GM18508 (cell line): ENCODE results near the gene RARRES2.

ENCODE experiments used
- ATAC-seq: cut with Tn5 transposase; IDR thresholded peaks from one replicate; pipeline ENCODE4 v1.9.1; 2021; ENCODE audit warnings: moderate number of reproducible peaks; ENCODE audit not compliant: insufficient read depth, unreplicated experiment

RARRES2 gene

GRCh38 chr7:150363872-150364271 is 22.4 kb upstream of the RARRES2 start:
- no peak for ATAC-seq

GRCh38 chr7:150363370-150363769 is 21.9 kb upstream of the RARRES2 start:
- no peak for ATAC-seq

GRCh38 chr7:150361807-150362621 is 20.6 kb upstream of the RARRES2 start:
- ATAC-seq = no peak

- ATAC-seq = no peak
Observed at GRCh38 chr7:150361402-150361801, 20.0 kb upstream of the RARRES2 start.

GRCh38 chr7:150360363-150361058 is 19.1 kb upstream of the RARRES2 start:
- no peak for ATAC-seq

GRCh38 chr7:150359622-150360362 is 18.4 kb upstream of the RARRES2 start:
- no peak for ATAC-seq

- ATAC-seq = no peak
Observed at GRCh38 chr7:150358988-150359621, 17.7 kb upstream of the RARRES2 start.

- ATAC-seq = no peak
Observed at GRCh38 chr7:150358433-150358832, 17.0 kb upstream of the RARRES2 start.

GRCh38 chr7:150357771-150358427 is 16.5 kb upstream of the RARRES2 start:
- ATAC-seq = no peak

GRCh38 chr7:150357270-150357669 is 15.8 kb upstream of the RARRES2 start:
- ATAC-seq = no peak

GRCh38 chr7:150356265-150356897 is 15.0 kb upstream of the RARRES2 start:
- no peak for ATAC-seq

- no peak for ATAC-seq
Observed at GRCh38 chr7:150355666-150356059, 14.2 kb upstream of the RARRES2 start.

GRCh38 chr7:150351587-150352194 is 10.3 kb upstream of the RARRES2 start:
- ATAC-seq = no peak

- ATAC-seq = no peak
Observed at GRCh38 chr7:150346922-150347321, 5.5 kb upstream of the RARRES2 start.

- ATAC-seq = no peak
Observed at GRCh38 chr7:150345012-150345411, 3.6 kb upstream of the RARRES2 start.

GRCh38 chr7:150344299-150344698 is 2.9 kb upstream of the RARRES2 start:
- no peak for ATAC-seq

GRCh38 chr7:150343225-150343624 is 1.8 kb upstream of the RARRES2 start:
- ATAC-seq = no peak

GRCh38 chr7:150342121-150342408 is 636 bp upstream of the RARRES2 start:
- no peak for ATAC-seq

GRCh38 chr7:150340875-150341262 is 560 bp downstream of the RARRES2 start:
- ATAC-seq = no peak
